GM21786 (cell line): ENCODE data around the gene AADACL3.
"Not testable (repeated sequence)": the region's sequence is repeated elsewhere in the genome, so short reads cannot be mapped to it uniquely, and the experiment has no call there.

Source experiments
- ATAC-seq: cut with Tn5 transposase; IDR thresholded peaks from one replicate; pipeline ENCODE4 v1.9.1; 2021; ENCODE audit not compliant: unreplicated experiment

The AADACL3 gene

GRCh38 chr1:12715896-12716437, at the start of gene AADACL3:
TSS of gene AADACL3 (plus strand) at chr1:12716110. CDS start at chr1:12716177, 67 bp downstream.
- no peak for ATAC-seq

- ATAC-seq = no peak
Measured at GRCh38 chr1:12666141-12666735, 49.7 kb upstream of the AADACL3 start.

- ATAC-seq = no peak
Measured at GRCh38 chr1:12669529-12670068, 46.3 kb upstream of the AADACL3 start.

- no peak for ATAC-seq
Measured at GRCh38 chr1:12674358-12674757, 41.6 kb upstream of the AADACL3 start.

- ATAC-seq = not testable (repeated sequence)
Measured at GRCh38 chr1:12676122-12676521, 39.8 kb upstream of the AADACL3 start.

GRCh38 chr1:12677565-12677964, 38.3 kb upstream of the AADACL3 start:
- no peak for ATAC-seq

- no peak for ATAC-seq
Measured at GRCh38 chr1:12678350-12678749, 37.6 kb upstream of the AADACL3 start.

- ATAC-seq = no peak
Measured at GRCh38 chr1:12678820-12679219, 37.1 kb upstream of the AADACL3 start.

- ATAC-seq = no peak
Measured at GRCh38 chr1:12690156-12690555, 25.8 kb upstream of the AADACL3 start.

GRCh38 chr1:12692967-12693782, 22.7 kb upstream of the AADACL3 start:
- no peak for ATAC-seq

GRCh38 chr1:12696658-12697057, 19.3 kb upstream of the AADACL3 start:
- ATAC-seq = no peak

GRCh38 chr1:12697397-12697796, 18.5 kb upstream of the AADACL3 start:
- no peak for ATAC-seq

- ATAC-seq = no peak
Measured at GRCh38 chr1:12703821-12704451, 12.0 kb upstream of the AADACL3 start.

GRCh38 chr1:12706061-12706460, 9.8 kb upstream of the AADACL3 start:
- ATAC-seq = no peak

GRCh38 chr1:12708396-12709090, 7.4 kb upstream of the AADACL3 start:
- ATAC-seq = no peak

GRCh38 chr1:12709091-12709491, 6.8 kb upstream of the AADACL3 start:
- no peak for ATAC-seq

GRCh38 chr1:12709696-12710095, 6.2 kb upstream of the AADACL3 start:
- no peak for ATAC-seq

GRCh38 chr1:12711536-12711935, 4.4 kb upstream of the AADACL3 start:
- no peak for ATAC-seq

- ATAC-seq = no peak
Measured at GRCh38 chr1:12712076-12712475, 3.8 kb upstream of the AADACL3 start.

GRCh38 chr1:12712929-12713328, 3.0 kb upstream of the AADACL3 start:
- ATAC-seq = no peak

- ATAC-seq = not testable (repeated sequence)
Measured at GRCh38 chr1:12713651-12714050, 2.3 kb upstream of the AADACL3 start.
